Dendritic cell treated with granulocyte-macrophage colony-stimulating factor and Interleukin-4, amounts not matched to agents 40 ng/mL and 50 ng/mL, for 4 days (primary cell): Measurements from ENCODE around the gene HSD17B8.

Source experiments
- H3K27ac Mint-ChIP-seq: one replicate; pipeline ENCODE4 v1.8.0; 2022; ENCODE audit warnings: mild to moderate bottlenecking, mixed read lengths
- H3K27me3 Mint-ChIP-seq: one replicate; pipeline ENCODE4 v1.8.0; 2022; ENCODE audit warnings: mild to moderate bottlenecking, mixed read lengths
- H3K36me3 Mint-ChIP-seq: one replicate; pipeline ENCODE4 v1.8.0; 2022; ENCODE audit warnings: low read depth, mixed read lengths
- H3K4me1 Mint-ChIP-seq: one replicate; pipeline ENCODE4 v1.8.0; 2022; ENCODE audit warnings: low read depth, mixed read lengths
- H3K4me3 Mint-ChIP-seq: one replicate; pipeline ENCODE4 v1.8.0; 2022; ENCODE audit warnings: mild to moderate bottlenecking, moderate library complexity, mixed read lengths
- H3K9me3 Mint-ChIP-seq: one replicate; pipeline ENCODE4 v1.8.0; 2022; ENCODE audit warnings: mixed read lengths
- intact Hi-C: fragments of 100-400 bp; cut with micrococcal nuclease; formaldehyde crosslinking; loops from one replicate; pipeline ENCODE4 v1.15.0; 2022

HSD17B8 gene

DNA sequence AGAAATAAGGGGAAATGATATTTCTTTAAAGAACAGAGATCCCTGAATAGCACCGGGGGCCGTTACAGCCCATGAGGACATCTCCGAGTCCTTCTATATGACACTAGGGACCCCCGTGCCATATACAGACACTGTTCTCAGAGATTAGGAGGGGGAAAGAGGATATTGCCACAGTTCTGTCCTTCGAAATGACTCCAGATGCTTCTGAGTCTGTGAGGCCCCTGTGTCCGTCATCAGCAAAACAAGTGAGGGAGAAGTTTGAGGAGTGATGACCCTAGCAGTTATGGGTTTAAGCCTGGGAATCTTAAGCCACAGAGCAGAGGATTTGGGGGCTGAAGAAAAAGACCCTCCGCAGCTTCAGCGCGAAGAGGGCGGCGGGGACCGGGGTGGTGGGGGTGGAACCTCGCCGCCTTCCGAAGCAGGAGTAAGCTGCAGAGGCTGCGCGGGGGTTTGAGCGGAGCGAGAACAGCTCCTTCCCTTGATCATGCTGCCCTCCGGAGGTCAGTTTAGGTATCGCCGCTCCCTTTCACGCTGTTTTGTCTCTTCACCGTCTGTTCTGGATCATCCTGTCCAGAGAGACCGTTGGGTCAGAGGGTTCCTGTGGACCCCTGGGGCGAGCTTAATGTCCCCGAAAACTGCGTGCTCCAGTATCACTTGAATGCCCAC lies 43.7 kb downstream of the HSD17B8 start:
- intact Hi-C loops: loop anchor here (2.0 kb wide), 4 partner anchors 47 to 233 kb away; partner anchors contain the start of genes RGL2, RXRB and SLC39A7
- H3K27ac Mint-ChIP-seq: peak overlapping the region; percentile 92
- peaks cover 26% of the 10 kb centered on the region for H3K36me3 Mint-ChIP-seq
- H3K4me1 Mint-ChIP-seq: peaks cover 48% of the 10 kb centered on the region
- peaks cover 10% of the 10 kb centered on the region for H3K27me3 Mint-ChIP-seq
- H3K9me3 Mint-ChIP-seq: no peaks in the 10 kb centered on the region
- H3K4me3 Mint-ChIP-seq: peak overlapping the region; percentile 82

DNA sequence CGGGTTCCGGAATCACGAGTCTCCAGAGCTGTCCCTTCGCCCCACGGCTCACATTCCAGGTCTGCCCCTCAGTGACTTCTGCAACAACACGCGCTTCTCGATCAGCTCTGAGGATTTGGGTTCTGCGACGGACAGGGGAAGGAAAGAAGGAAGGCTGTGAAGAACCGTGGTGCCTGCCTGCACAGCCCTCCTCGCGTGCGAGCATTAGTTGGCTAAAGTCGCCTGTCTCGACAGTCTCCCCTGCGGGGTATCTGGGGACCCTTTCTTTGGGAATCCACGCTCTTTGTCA lies 44.1 kb downstream of the HSD17B8 start:
- Mint-ChIP-seq H3K36me3 (peaks cover 26% of the 10 kb centered on the region), H3K9me3 (no peaks in the 10 kb centered on the region), H3K27ac (peak overlapping the region; percentile 92), H3K4me3 (peak overlapping the region; percentile 82), H3K4me1 (peaks cover 49% of the 10 kb centered on the region), H3K27me3 (peaks cover 8% of the 10 kb centered on the region)
- intact Hi-C loops: loop anchor here (2.0 kb wide), 4 partner anchors 48 to 234 kb away; partner anchors contain the start of genes RGL2, RXRB and SLC39A7

DNA sequence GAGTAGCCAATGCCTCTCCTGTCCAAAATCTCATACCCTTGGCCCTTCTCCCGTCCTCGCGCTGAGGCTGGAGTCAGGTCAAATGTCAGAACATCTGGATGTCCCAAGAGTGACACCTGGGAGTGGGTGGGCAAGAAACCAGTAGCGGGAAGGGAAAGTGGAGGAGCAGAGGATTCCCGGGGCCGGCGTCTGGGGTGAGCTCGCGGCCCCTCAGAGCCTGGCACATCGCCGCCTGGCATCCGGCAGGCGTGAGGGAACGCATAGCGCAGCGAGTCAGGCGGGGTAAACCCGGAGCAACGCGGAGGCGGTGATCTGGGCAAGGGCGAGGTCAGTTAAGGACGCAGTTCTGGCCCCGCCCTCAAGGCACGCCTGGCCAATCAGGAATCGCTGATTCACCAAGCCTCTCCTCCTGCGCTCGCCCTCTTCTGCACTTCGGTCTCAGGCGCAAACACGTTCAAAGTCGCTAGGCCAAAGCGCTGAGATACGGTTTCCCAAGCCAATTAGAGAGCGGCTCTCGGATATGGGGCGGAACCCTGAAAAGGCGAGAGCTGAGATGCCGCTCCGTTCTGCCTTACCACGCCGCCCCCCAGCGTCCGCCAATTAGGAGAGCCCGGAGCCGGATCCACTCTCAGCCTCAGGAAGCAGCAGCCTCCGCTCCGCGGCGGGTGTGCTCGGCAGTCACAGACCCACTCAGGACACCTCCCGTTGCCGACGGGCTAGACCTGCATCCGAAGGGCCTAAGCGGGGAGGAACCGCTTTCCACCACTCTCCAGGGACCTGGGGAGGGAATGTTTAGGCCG lies 44.7 kb downstream of the HSD17B8 start:
- peaks cover 6% of the 10 kb centered on the region for H3K27me3 Mint-ChIP-seq
- H3K9me3 Mint-ChIP-seq: no peaks in the 10 kb centered on the region
- H3K27ac Mint-ChIP-seq: peak overlapping the region; percentile 92
- H3K4me1 Mint-ChIP-seq: peaks cover 49% of the 10 kb centered on the region
- H3K36me3 Mint-ChIP-seq: peaks cover 26% of the 10 kb centered on the region
- H3K4me3 Mint-ChIP-seq: peak overlapping the region; percentile 82
- intact Hi-C loops: loop anchor here (1.0 to 2.0 kb wide), 5 partner anchors 48 to 234 kb away; partner anchors contain the start of genes RGL2, RXRB and SLC39A7

DNA sequence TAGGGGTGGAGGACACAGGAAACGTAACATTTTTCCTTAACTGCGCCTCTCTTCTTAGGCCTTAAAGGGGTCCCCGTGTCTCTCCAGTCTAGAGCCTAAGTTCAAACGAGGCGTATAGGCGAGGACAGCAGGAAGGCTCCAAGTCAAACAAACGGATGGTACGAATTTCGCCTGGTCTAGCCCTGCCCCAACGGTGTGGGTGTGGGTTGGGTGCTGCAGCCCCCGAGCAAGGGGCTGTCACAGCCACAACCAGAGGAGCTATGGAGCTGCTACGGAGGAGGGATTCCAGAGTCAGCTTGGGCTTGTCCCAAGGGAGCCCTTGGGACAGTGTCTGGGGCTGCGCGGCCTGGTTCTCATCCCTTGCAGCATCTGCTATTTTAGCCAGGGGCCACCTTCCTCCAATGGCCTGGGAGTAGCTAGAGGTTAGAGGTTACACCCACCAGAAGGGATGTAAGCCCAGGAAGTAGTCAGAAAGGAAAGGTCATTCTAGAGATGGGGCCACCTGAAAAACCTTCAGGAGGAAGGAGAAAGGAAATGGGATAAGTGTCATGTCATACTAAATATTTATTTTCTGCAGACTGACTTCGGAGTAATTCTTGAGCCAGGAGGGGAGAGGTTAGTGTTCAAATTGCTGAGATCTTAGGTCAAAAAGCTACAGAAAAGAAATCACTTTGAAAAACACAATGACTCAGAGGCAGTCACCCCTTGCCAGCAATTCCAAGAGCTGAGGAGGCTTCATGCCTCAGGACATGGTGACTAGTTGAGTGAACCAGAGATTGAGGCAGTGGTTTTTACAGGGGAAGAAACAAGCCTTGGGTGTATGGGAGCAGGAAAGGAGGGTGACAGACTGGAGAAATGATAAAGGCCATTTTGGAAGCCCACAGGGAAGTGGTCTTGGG lies 45.5 kb downstream of the HSD17B8 start:
- H3K4me1 Mint-ChIP-seq: peaks cover 49% of the 10 kb centered on the region
- H3K4me3 Mint-ChIP-seq: peak overlapping the region; percentile 82
- H3K9me3 Mint-ChIP-seq: no peaks in the 10 kb centered on the region
- H3K36me3 Mint-ChIP-seq: peaks cover 26% of the 10 kb centered on the region
- H3K27ac Mint-ChIP-seq: peak overlapping the region; percentile 92
- intact Hi-C loops: loop anchor here (1.0 to 2.0 kb wide), 5 partner anchors 49 to 235 kb away; partner anchors contain the start of genes RGL2, RXRB and SLC39A7
- peaks cover 6% of the 10 kb centered on the region for H3K27me3 Mint-ChIP-seq

DNA sequence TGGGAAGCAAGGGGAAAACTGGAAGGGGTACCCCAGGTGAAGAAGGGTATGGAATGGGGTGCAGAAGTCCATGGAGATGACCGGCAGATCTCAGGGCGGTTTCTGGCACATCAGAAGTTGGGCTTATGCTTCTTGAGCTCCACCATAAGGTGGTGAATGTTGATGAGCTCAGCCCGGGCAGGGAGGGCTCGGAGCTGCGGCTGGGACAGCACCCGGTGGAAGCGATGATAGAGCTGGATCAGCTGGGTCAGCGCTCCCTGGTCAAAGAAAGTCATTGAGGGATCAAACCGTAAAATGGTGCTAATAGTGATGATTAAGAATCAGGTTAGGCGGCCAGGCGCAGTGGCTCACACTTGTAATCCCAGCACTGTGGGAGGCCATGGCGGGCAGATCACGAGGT lies 46.3 kb downstream of the HSD17B8 start:
- H3K9me3 Mint-ChIP-seq: no peaks in the 10 kb centered on the region
- H3K36me3 Mint-ChIP-seq: peaks cover 32% of the 10 kb centered on the region
- H3K4me3 Mint-ChIP-seq: peak overlapping the region; percentile 82
- H3K27ac Mint-ChIP-seq: peak overlapping the region; percentile 92
- H3K4me1 Mint-ChIP-seq: peaks cover 49% of the 10 kb centered on the region
- intact Hi-C loops: no loop called here
- peaks cover 6% of the 10 kb centered on the region for H3K27me3 Mint-ChIP-seq

DNA sequence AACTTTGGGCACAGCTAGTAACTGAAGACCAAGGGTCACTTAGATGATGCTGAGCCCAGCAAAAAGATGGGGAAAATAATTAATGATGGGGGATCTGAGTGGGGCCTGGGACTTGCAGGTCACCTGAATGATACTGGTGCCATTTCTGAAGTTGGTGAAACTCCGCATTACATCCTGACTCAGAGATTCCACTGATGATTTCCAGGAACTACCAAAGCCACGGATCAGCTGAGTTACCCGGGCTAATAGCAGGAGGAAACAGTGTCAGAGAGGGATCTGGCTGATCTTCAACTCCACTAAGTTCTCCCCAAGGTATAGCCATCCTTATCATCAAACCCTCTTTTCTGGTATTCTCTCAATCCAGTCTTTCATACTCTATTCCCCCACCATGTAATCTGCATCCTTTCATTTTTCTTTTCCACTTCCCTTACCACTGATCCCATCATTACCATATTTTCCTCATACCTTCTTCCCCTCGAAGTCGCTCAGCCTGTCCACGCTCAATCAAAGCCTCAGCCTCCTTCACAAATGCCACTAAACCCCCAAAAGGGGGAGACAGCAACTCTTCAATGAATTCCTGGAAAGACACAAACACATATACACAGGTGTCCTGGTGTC lies 47.0 kb downstream of the HSD17B8 start:
- Mint-ChIP-seq H3K4me1 (peaks cover 49% of the 10 kb centered on the region), H3K36me3 (peaks cover 35% of the 10 kb centered on the region), H3K4me3 (no peak overlapping the region), H3K27me3 (peaks cover 3% of the 10 kb centered on the region), H3K27ac (peak overlapping the region; percentile 1), H3K9me3 (no peaks in the 10 kb centered on the region)
- intact Hi-C loops: no loop called here

DNA sequence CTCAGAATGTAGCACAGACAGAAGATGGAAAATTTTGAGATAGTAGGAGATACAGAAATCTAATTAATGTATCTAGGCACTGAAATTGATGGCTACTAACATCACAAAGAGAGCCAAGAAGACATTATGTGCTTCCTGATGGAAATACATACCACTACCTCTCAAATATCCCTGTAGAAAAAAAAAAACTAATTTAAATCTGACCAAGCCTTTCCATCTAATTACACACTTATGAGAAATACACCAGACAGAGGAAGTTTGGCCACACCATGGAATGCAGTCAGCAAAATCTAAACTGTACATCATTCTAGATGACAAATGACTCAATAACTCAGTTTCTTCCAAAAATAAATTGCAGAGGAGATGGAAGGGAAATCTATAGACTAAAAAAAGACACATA lies 48.3 kb downstream of the HSD17B8 start:
- Mint-ChIP-seq H3K36me3 (peaks cover 41% of the 10 kb centered on the region), H3K4me3 (no peak overlapping the region), H3K9me3 (no peaks in the 10 kb centered on the region), H3K27ac (peak overlapping the region; percentile 47), H3K27me3 (no peaks in the 10 kb centered on the region), H3K4me1 (peaks cover 49% of the 10 kb centered on the region)
- intact Hi-C loops: no loop called here

DNA sequence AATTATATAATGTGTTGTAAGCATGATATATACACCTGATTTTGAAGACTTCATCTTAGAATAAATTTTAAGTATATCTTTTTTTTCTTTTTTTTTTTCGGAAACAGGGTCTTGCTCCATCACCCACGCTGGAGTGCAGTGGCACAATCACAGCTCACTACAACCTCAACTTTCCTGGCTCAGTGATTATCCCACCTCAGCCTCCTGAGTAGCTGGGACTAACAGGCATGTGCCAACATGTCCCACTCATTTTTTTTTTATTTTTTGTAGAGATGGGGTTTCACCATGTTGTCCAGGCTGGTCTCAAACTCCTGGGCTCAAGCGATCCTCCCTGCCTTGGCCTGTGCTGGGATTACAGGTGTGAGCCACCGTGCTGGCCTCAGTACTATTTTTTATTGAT lies 50.1 kb downstream of the HSD17B8 start:
- intact Hi-C loops: no loop called here
- H3K27ac Mint-ChIP-seq: no peak overlapping the region
- no peaks in the 10 kb centered on the region for H3K27me3 Mint-ChIP-seq
- no peaks in the 10 kb centered on the region for H3K9me3 Mint-ChIP-seq
- peaks cover 55% of the 10 kb centered on the region for H3K36me3 Mint-ChIP-seq
- peaks cover 35% of the 10 kb centered on the region for H3K4me1 Mint-ChIP-seq
- no peak overlapping the region for H3K4me3 Mint-ChIP-seq
